ENCODE results near the gene DENND4C.

GRCh38 chr9:19201899-19202891 lies 28.3 kb upstream of the DENND4C start:
- TF ChIP-seq CTCF (IDR thresholded peaks at IDR 0.05; ENCODE audit: low read length) (no peak), EZH2 (IDR thresholded peaks at IDR 0.05; ENCODE audit: borderline replicate concordance, low read length) (no peak)

All from OCI-LY1 (cell line).